GM15510 (cell line): Measurements from ENCODE around the gene PRXL2B.

Experiments
- POLR2A ChIP-seq: IDR thresholded peaks from 3 replicates; pipeline ENCODE4 v1.6.1; 2011; ENCODE audit warnings: borderline replicate concordance; ENCODE audit not compliant: insufficient read length; ENCODE audit errors: extremely low read depth

The PRXL2B gene

DNA sequence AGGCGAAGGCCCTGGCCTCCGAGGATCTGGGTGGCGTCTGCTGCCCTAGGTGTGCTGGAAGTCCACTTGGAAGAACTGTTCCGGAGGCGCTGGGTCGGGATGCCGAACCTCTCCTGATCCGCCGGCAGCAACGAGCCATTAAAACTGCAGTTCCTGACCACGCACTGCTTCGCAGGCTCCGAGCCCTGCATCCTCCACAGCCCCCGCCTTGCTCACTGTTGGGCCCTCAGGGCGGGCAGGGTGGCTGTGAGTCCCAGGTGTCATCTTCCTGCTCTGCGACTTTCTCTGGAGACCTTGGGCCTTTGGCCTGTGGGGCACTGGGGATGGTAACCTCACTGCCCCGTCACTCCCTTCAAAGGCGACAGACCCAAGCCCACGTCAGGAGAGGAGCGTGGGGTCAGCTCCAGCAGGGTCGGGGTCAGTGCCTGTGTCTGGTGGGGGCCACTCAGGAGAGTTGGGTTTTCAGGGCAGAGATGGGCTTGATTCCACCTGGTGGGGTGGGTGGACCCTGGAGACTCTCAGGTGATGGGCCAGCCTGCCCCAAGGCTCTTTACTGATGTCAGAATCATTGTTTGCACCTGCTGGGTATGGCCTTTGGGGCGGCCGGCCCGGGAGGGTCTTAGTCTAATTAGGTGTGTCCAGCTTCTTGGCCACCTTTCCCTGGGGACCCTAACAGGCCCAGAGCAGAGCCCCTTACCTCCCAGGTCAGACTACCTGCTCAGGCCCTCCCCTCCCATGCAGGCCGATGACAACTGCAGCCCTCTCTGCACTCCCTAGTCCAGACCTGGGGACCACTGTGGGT, 3.1 kb downstream of the PRXL2B start:
- no peak for TF ChIP-seq POLR2A

DNA sequence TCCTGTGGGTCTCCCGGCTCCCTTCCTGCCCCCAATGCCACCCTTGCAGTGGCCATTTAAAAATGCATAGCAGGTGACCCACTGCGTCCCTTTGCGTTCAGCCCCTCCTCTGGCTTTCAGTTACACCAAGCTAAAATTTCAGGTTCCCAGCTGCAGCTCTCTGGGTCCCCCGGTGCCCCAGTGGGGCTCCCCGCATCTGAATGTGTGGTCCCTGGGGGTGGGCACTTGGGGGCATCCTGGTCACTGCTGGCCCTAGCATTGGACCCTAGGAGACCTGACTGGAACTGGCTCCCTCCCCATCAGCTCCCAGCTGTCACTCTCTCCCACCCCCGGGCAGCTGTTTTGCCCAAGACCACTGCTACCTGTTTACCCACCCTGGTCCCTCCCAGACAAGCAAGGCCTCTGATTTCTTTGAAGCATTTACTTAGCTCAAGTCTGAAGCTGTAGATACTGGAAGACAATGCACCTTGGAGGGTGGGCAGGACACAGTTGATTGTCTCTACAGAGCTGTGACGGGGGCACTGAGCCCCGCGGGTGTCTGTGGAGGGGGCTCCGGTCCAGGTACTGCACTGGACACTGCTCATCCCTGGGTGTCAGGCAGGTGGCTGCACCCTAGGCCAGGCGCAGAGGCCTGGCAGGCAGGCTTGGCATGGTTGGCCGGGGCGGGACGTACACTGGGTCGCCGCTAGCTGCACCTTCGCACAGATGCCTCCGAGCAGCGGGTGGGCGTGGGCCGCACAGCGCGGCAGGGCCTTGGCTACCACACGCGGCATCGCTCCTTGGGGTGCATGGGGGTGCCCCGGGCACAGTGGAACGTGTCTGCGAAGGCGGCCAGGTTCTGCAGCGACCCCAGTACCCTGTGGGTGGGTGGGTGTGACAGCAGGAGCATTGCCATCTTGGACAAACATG, 3.9 kb downstream of the PRXL2B start:
- TF ChIP-seq POLR2A: no peak

DNA sequence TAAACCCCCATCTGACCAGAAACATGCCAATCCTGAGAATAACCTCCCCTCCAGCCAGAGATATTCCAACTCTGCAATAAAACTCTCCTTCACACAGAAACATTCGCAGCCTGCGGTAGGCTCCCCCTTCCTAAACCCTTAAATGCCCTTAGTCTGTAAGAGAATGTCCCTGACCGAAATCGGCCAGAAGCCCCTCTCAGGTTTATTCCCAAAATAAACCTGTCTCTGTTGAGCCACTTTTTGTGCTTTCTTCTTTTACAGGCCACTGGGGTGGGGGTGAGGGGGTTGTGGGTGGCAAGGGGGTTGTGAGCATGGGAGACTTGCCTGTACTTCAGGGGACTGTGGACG, 4.6 kb downstream of the PRXL2B start:
- no peak for TF ChIP-seq POLR2A

DNA sequence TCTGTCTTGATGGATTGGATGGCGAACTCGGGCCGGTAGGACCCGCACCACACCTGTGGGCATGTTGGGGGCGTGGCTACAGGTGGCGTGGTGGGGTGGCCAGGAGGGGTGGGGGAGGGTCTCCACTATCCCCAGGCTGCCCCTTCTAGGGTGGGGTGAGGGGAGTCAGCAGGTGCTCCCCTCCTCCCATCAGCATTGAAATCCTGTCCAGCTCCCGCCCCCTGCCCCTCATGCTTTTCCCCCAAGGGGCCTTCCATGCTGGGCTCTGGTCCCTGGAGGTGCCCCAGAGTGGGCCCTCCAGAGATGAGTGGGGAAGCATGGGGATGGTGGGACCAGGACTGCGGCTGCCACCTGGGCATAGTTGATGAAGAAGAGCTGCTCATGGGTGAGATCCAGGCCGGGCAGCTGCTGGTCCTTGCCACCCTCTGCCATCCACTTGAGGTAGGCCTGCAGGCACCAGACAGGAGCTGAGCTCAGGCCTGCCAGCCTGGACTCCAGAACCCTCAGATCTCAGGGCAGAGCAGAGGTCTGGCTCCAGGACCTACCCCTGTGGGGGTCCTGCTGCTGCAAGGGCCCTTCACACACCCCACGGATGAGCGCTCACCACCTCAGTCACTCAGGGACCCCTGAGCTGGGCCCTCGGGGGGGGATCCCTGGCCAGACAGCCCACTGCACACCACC, 5.1 kb downstream of the PRXL2B start:
- no peak for TF ChIP-seq POLR2A

DNA sequence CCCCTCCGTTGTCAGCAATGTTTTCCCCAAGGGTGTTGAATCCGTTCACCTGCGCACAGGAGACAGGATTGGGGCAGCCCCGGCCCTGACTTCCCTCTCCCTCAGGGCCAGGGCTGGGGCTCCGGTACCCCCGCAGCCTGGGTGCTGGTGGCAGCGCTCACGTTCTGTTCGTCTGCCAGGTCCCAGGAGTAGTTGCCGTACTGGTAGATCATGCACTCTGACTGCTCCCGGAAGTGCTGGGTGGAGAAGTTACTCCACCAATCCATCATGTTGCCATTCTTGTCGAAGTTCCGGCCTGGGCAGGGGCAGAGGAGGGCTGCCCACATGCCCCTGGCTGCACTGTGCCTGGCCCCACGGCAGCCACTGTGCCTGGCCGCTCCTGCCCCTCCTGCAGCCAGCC, 6.1 kb downstream of the PRXL2B start:
- no peak for TF ChIP-seq POLR2A

DNA sequence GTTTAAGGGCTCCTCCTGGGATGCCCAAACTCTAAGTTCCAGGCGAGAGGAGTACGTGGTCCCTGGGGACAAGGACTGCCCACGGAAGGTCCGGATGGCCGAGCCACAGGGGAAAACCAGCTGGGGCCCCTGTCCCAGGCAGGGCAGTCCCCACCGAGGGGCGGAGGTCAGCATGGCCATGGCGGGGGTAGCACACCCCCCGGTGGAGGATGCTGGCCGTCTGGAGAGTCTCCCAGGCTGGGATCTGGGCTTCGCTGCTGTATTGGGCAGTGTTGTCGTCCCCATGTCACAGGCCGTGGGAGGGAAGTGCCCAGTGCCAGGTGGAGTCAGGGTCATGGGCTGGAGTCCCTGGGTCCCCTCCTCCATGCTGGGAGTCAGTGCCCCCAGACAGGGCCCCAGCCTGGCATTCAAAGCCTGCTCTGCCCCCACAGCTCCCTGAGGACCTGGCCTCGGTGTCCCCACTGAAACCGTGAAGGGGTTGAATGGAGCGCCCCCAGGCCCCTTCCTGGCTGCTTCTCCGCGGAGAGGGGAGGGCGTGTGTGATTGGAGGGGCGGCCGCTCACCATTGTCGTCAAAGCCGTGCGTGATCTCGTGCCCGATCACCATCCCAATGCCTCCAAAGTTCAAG, 6.8 kb downstream of the PRXL2B start:
- TF ChIP-seq POLR2A: no peak

DNA sequence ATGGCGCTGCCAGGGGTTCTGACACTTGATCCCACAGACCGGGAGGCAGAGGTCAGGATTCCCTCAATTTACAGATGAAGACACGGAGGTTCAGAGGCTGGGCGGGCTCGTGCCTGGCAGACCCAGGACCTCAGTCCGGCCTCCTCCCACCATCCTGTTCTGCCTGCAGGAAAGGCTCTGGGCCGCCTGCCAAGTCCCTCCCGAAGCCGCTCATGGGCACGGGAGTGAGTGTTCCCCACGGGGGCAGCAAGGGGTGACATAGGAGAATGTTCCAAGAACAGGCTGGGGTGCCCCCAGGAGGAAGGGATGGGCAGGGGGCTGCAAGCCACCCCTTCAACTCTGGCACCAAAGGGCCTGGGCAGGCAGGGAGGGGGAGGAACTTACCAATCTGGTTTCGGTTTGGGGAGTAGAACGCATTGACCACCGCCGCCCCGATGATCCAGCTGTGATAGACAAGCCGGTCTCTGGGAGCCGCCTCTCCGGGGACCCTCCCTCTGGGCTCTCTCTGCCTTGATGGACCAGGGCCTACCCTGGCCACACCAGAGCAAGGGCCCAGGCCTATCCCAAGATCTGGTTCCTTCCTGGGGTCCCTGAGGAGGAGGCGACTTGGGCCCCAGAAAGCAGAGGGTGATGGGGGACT, 7.5 kb downstream of the PRXL2B start:
- no peak for TF ChIP-seq POLR2A

DNA sequence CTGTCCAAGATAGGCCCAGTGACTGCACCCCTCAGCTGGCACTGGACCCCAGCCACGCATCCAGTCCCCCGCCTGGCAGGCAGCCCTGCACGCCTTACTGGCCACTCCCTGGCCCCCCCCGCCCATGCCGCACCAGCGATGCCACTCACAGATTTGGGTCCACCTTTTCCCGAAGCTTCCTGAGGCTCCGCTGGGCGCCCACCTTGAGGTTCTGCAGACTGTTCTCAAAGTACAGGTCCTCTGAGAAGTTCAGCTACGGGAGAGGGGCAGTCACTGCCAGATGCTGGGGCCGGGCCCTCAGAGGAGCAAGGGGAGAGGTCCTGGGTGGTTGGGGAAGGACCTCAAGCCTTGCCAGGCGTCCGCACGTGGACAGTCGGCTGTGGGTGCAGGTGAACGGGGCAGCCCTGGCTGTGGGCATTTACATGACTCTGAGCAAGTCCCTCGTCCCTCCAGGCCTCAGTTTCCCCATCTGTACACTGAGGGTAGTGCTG, 8.1 kb downstream of the PRXL2B start:
- TF ChIP-seq POLR2A: no peak

DNA sequence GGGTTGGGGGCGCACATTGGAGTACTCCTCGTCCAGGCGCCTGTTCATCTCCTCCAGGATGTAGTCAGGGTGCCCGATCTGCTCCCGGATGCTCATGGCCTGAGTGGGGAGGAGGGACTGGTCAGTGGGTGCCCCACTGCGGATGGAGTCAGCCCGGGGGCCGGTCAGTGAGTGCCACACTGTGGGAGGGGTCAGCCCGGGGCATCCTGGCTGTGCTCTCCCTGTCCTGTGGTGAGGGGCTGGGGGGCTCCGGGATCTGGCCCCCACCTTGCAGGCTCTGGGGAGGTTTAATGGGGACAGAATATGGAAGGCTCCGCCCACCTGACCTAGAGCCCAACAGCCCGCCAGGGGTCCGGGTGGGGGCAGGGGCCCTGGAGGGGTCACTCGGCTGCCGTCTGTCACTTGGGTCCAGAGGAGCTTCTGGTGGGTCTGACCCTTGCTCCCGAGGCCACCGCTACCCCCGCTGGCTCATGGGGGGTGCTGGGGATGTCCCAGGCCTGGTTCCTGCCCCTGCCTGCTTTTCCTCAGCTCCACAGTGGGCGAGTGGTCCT, 8.8 kb downstream of the PRXL2B start:
- TF ChIP-seq POLR2A: no peak

DNA sequence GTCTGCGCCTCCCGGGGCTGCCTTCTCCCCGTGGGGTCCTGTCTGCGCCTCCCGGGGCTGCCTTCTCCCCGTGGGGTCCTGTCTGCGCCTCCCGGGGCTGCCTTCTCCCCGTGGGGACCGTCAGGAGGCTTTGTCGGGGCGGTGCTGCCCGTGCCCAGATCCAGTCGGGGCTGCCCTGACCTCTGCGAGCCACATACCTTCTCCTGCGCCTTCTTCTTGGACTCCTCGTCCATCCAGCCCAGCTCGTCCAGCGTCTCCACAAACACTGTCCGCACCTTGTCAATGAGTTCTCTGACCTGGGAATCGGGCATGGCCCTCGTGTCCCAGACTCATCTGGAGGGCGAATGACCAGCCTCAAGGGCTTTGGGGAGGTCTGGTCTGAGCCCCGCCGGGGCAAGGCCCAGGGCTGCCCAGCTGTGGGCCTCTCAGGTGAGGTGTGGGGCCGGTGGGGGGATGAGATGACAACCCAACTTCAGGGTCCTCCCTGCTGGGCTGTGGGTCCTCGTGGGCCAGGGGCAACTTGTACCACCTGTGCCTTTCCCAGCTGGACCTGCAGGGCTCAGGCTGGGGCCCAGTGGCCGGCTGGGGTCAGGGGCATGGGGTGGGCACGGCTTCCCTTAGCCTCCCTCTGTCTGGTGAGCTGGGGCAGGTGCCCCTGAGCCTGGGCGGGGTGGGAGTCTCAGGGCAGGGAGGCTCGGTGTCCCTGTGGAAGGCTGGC, 9.4 kb downstream of the PRXL2B start:
- no peak for TF ChIP-seq POLR2A

DNA sequence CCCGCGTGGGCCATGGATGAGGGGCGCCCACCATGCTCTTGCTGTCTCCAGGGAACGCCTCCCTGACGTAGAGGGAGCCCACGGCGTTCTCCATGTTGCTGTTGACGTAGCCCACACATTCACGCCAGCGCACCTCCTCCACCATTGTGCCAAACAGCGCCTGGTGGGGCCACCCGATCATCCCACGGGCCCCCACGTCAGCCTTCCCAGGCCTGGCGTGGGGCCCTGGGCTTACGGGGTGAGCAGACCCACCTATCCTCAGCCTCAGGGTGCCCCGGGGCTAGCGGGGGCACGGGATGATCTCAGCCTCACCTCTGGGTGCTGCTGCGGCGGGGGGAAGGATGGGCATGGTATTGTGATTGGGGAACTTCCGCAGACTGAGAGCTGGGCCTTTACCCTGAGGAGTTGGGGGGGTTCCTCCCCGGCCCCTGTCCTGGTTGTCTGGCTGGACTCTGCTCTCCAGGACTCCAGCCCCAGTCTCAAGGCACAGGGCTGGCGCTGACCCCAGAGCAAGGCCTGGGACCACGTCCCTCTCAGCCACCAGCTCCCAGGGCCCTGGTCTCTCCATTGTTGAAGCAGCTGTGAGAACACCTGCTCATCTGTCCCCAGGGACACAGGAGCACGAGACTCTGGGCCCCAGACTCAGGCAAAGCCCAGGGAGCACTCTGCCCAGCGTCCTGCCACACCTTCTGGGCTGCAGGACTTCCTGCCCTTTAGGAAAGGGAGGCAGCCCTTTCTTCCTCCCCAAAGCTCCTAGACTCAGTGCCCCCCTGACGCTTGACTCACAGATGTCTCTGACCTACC, 10.2 kb downstream of the PRXL2B start:
- no peak for TF ChIP-seq POLR2A
